Mucosa of descending colon (tissue), 3 donors: ENCODE results near the gene ETV1. TPM values are rescaled to one million over a fixed set of nuclear protein-coding genes. Genes with fewer than 3 reads are reported as not detected.
A peak's percentile ranks its signal among the peaks of the same experiment; 100 is the strongest.

Experiments
- ATAC-seq: fragments of 200-7000 bp; cut with Tn5 transposase; one replicate; pipeline ENCODE4 v1.9.1; 2020; ENCODE audit warnings: mild to moderate bottlenecking, moderate library complexity
- DNase-seq, 3 donors: peaks; one replicate each; pipeline ENCODE4 v3.0.0-alpha.2; 2020
- H3K36me3 ChIP-seq: fragments of 200-600 bp; one replicate; pipeline ENCODE4 v1.8.0; 2021; ENCODE audit warnings: low read depth, mild to moderate bottlenecking
- H3K4me1 ChIP-seq: fragments of 200-600 bp; one replicate; pipeline ENCODE4 v1.8.0; 2021; ENCODE audit warnings: low read depth, mild to moderate bottlenecking
- H3K4me3 ChIP-seq: fragments of 200-600 bp; one replicate; pipeline ENCODE4 v1.8.0; 2021; ENCODE audit warnings: mild to moderate bottlenecking
- H3K9me3 ChIP-seq: fragments of 200-600 bp; one replicate; pipeline ENCODE4 v1.8.0; 2021; ENCODE audit warnings: mild to moderate bottlenecking
- intact Hi-C, 2 donors: fragments of 100-400 bp; cut with DNase I in 1 of 2; cut with micrococcal nuclease in 1 of 2; formaldehyde crosslinking; loops; one replicate each; pipeline versions ENCODE4 v1.11.0 to v1.11.1; 2022; cut with DNase I, micrococcal nuclease
- total RNA-seq, 3 donors: library from RNA; stranded (reverse); fragmentation: NEBNext Ultra II Directional in 2 of 3; extraction: Animal tissue kit (Norgen Biotek cat#: 25700) in 2 of 3; gene quantifications; one replicate each; pipeline versions ENCODE4 v1.2.1 to v1.2.4, GENCODE V29; 2021 to 2023
- TF ChIP-seq, protein P1 (sequence below): fragments of 200-600 bp; IDR thresholded peaks from one replicate; pipeline ENCODE4 v1.8.0; 2022; ENCODE audit warnings: antibody characterized with exemption, mild to moderate bottlenecking
- donor health status: DM: no; HTN: no; CAD: no; lungs with moderate emphysema.
- donor health status: DM: no; HTN: no; CAD: no.
- donor health status: DM: no; HTN: yes; CAD: no.

The ETV1 gene
- total RNA-seq, 3 donors from 2014 or later = 2.6 to 16.9 (median 5.9) TPM

DNA sequence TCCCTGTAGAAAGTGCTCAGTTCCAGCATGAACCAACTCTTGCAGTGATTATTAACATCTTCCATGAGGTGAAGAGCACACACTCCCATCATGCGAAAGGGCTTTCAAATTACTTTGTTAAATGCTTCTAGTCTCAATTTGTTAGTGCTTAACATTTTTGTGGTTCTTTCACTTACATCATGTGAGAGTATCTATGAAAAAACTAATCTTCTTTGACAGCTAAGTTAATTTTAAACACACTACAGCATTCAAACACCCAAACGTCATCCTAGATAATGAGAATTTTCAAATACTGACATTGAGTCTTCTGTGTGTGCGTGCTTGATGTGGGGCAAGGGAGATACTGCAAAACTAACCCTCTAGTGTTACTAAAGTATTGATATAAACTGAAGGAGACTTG, 84.8 kb downstream of the ETV1 start:
- no peak for ATAC-seq
- no peak for DNase-seq
- Histone ChIP-seq H3K4me1 (no peaks in the 10 kb centered on the region), H3K9me3 (no peaks in the 10 kb centered on the region), H3K36me3 (no peaks in the 10 kb centered on the region), H3K4me3 (no peak overlapping the region)
- intact Hi-C loops = no loop called here
- TF ChIP-seq, protein P1, sequence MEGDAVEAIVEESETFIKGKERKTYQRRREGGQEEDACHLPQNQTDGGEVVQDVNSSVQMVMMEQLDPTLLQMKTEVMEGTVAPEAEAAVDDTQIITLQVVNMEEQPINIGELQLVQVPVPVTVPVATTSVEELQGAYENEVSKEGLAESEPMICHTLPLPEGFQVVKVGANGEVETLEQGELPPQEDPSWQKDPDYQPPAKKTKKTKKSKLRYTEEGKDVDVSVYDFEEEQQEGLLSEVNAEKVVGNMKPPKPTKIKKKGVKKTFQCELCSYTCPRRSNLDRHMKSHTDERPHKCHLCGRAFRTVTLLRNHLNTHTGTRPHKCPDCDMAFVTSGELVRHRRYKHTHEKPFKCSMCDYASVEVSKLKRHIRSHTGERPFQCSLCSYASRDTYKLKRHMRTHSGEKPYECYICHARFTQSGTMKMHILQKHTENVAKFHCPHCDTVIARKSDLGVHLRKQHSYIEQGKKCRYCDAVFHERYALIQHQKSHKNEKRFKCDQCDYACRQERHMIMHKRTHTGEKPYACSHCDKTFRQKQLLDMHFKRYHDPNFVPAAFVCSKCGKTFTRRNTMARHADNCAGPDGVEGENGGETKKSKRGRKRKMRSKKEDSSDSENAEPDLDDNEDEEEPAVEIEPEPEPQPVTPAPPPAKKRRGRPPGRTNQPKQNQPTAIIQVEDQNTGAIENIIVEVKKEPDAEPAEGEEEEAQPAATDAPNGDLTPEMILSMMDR = no peak

DNA sequence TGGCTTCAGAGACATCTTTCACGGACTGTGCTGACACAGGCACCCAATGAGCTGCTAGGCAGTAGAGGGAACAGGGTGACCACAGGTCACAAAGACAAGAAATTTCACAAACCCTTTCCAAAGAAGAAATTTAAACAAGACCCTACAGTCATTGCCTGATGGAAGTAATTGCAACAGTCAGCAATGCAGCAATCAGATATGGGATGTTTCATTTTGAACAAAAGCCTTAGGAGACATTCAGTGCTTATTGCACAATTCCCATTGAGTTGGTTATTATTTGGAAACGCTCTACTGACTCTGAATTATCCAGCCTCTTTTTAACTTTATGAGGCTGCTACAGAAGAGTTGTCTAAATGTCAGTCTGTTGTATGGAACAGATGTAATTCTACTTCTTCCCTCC, 85.5 kb downstream of the ETV1 start:
- DNase-seq (no peak), ATAC-seq (no peak)
- Histone ChIP-seq H3K4me1 (no peaks in the 10 kb centered on the region), H3K4me3 (no peak overlapping the region), H3K9me3 (no peaks in the 10 kb centered on the region), H3K36me3 (no peaks in the 10 kb centered on the region)
- intact Hi-C loops = no loop called here
- TF ChIP-seq, protein P1 = no peak

DNA sequence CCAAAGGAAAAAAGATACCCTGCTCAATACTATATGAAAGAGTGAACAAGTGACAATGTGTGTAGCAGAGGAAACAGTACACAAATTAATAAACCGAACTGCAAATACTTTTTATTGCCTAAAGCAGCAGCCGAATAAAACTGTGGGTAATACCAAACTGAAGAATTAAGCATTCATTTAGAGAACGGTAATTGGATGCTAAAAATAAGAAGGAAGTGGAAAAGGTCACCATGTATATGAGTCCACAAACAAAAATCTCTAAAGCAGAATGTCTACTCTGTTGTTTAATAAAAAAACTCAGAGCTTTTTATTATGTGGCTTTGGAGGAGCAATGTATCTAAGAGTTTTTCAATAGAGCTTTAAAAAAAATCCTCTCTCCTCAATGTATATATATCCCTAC, 87.9 kb downstream of the ETV1 start:
- Histone ChIP-seq H3K4me1 (no peaks in the 10 kb centered on the region), H3K9me3 (no peaks in the 10 kb centered on the region), H3K36me3 (no peaks in the 10 kb centered on the region), H3K4me3 (no peak overlapping the region)
- intact Hi-C loops = no loop called here
- ATAC-seq (no peak), DNase-seq (no peak)
- TF ChIP-seq, protein P1 = no peak

DNA sequence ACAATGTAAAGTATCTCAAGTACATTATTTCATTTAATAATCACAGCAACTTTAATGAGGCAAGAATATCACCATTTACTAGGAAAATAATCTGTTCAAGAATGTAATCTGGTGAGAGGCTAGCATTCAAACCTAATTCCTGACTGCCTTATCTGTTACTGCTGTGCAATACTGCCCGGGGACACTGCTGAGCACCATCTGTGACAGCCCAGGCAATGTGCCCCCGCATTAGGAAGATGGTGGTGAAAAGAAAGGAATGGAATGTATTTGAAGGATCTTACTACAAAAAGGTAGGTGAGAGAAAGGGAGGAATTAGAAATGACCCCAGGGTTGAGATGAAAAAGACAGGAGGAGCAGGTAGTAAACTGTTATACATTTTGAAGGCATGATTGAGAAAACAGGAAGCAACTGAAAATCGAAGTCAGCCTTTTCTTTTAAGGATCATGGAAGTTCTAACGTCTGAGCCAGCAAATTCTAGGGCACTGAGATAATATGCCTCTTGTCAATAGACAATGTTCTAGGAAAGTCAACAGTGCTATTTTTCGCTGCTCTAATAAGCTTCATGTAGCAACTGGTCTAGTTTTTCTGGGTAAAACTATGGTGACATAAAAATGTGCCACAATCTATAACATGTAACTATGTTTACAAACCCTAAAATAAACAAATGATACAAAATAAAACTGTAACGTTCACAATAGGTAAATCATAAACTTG, 90.4 kb downstream of the ETV1 start:
- DNase-seq (no peak), ATAC-seq (peak; percentile 58)
- no peaks in the 10 kb centered on the region for H3K9me3 ChIP-seq
- H3K4me3 ChIP-seq = no peak overlapping the region
- H3K36me3 ChIP-seq = no peaks in the 10 kb centered on the region
- intact Hi-C loops = no loop called here
- TF ChIP-seq, protein P1 = no peak
- H3K4me1 ChIP-seq = no peaks in the 10 kb centered on the region

DNA sequence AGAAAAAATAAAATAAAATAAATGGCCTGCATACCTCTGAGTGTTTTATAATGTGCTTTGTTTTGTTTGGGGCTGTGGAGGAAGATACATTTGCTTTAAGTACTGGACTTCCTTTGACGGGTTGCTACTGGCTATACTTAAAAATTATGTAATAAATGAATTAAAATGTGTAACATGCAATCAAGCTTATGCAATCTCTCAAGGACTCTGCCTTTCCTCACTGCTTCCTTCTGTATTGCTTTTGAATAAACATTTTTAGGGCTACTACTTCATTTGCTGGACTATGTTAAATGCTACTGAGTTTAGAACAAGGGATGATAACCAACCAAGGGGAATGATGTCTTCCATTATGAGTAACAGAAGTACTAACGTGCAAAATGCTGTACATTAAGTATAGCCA, 91.6 kb downstream of the ETV1 start:
- TF ChIP-seq, protein P1 = no peak
- H3K9me3 ChIP-seq = no peaks in the 10 kb centered on the region
- DNase-seq = no peak
- H3K4me1 ChIP-seq = no peaks in the 10 kb centered on the region
- no peak for ATAC-seq
- no peaks in the 10 kb centered on the region for H3K36me3 ChIP-seq
- intact Hi-C loops = no loop called here
- no peak overlapping the region for H3K4me3 ChIP-seq

DNA sequence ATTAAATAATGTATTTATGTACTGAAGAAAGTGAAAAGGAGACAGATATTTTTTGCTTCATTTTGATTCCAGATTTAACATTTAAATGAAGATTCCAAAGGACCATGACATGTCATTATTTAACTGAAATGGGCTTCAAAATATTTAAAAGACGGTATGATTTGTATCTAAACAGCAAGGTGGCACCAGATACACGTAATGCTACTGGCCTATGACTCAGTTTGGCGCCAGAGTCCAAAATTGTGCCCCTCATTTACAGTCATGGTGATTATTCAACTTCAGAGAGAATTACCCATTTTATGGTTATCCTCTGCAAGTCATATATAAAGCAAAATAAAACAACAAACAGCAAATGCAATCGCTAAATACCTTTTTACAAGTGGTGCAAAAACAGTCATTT, 94.5 kb downstream of the ETV1 start:
- H3K36me3 ChIP-seq = no peaks in the 10 kb centered on the region
- ATAC-seq = no peak
- TF ChIP-seq, protein P1 = no peak
- no peaks in the 10 kb centered on the region for H3K4me1 ChIP-seq
- H3K4me3 ChIP-seq = no peak overlapping the region
- intact Hi-C loops = no loop called here
- no peak for DNase-seq
- no peaks in the 10 kb centered on the region for H3K9me3 ChIP-seq
